Activated CD4-positive, alpha-beta T cell treated with anti-CD3 and anti-CD28 coated beads for 36 hours (primary cell): Measurements from ENCODE around the gene CFAP210. TPM values are rescaled to one million over a fixed set of nuclear protein-coding genes. Genes with fewer than 3 reads are reported as not detected.

Experiments
- ATAC-seq: fragments of 200-7000 bp; cut with Tn5 transposase; one replicate; pipeline ENCODE4 v1.10.0; 2021; ENCODE audit warnings: mild to moderate bottlenecking, moderate library complexity
- CTCF ChIA-PET: fragments of 350-600 bp; sonication (Branson Sonifier 250); formaldehyde crosslinking; loops from one replicate; lab custom pipeline; 2021; ENCODE audit warnings: antibody characterized with exemption; lab: Charles Lee
- POLR2A ChIA-PET: fragments of 350-600 bp; sonication (Branson Sonifier 250); formaldehyde crosslinking; loops from one replicate; lab custom pipeline; 2021; ENCODE audit warnings: antibody characterized with exemption, inconsistent platforms; lab: Charles Lee
- DNase-seq: peaks from one replicate; pipeline ENCODE4 v3.0.0-alpha.2; 2020
- H3K27ac Mint-ChIP-seq: one replicate; pipeline ENCODE4 v1.8.0; 2021; ENCODE audit warnings: mixed read lengths
- H3K27me3 Mint-ChIP-seq: one replicate; pipeline ENCODE4 v1.8.0; 2021; ENCODE audit warnings: mixed read lengths
- H3K36me3 Mint-ChIP-seq: one replicate; pipeline ENCODE4 v1.8.0; 2021; ENCODE audit warnings: low read depth, mixed read lengths
- H3K4me1 Mint-ChIP-seq: one replicate; pipeline ENCODE4 v1.8.0; 2021; ENCODE audit warnings: mixed read lengths
- H3K4me3 Mint-ChIP-seq: one replicate; pipeline ENCODE4 v1.8.0; 2021; ENCODE audit warnings: mild to moderate bottlenecking, moderate library complexity, mixed read lengths
- H3K9me3 Mint-ChIP-seq: one replicate; pipeline ENCODE4 v1.8.0; 2021; ENCODE audit warnings: low read depth, mixed read lengths
- intact Hi-C, 2 experiments: fragments of 100-400 bp; cut with DNase I in 1 of 2; cut with micrococcal nuclease in 1 of 2; formaldehyde crosslinking; loops; one replicate each; pipeline versions ENCODE4 v1.14.2 to v1.15.1; 2022 to 2024; cut with DNase I, micrococcal nuclease
- total RNA-seq, 2 experiments: library from RNA; stranded (reverse); gene quantifications; one replicate each; pipeline ENCODE4 v1.2.3, GENCODE V29; 2021

The CFAP210 gene
- total RNA-seq, 2 experiments from 2014 or later = 0.23 TPM; not detected in 1

DNA sequence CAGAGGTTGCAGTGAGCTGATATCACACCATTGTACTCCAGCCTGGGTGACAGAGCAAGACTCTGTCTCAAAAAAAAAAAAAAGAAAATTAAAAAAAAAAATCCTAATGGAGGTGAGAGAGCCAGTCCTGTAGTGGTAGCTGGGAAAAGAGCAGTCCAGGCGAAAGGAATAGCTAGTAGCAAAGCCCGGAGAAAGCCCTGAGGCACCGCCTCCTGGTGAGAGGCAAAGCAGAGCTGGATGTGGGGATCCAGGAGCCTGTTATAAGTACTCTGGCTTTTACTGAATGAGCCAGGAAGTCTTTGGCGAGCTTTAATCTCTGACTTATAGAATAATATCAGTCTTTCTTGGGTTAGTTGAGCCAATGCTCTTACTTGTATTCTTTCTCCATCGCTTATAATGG is 32.9 kb upstream of the CFAP210 start:
- no peak for ATAC-seq
- Mint-ChIP-seq H3K4me3 (no peak overlapping the region), H3K36me3 (no peaks in the 10 kb centered on the region), H3K4me1 (no peaks in the 10 kb centered on the region), H3K9me3 (no peaks in the 10 kb centered on the region), H3K27ac (no peak overlapping the region), H3K27me3 (peaks cover 4% of the 10 kb centered on the region)
- intact Hi-C loops = no loop called here
- CTCF ChIA-PET = interaction anchor here (0.8 kb wide), 1 partner anchor 76 kb away, joined by 4 read pairs; no protein-coding TSS in a partner anchor
- DNase-seq = no peak
- POLR2A ChIA-PET = no interaction called here

GRCh38 chr2:169721016-169721415 is 26.8 kb upstream of the CFAP210 start:
- ChIA-PET CTCF (no interaction called here), POLR2A (no interaction called here)
- Mint-ChIP-seq H3K27ac (no peak overlapping the region), H3K36me3 (no peaks in the 10 kb centered on the region), H3K27me3 (no peaks in the 10 kb centered on the region), H3K9me3 (no peaks in the 10 kb centered on the region), H3K4me1 (no peaks in the 10 kb centered on the region), H3K4me3 (no peak overlapping the region)
- no peak for ATAC-seq
- no peak for DNase-seq
- intact Hi-C loops = no loop called here

DNA sequence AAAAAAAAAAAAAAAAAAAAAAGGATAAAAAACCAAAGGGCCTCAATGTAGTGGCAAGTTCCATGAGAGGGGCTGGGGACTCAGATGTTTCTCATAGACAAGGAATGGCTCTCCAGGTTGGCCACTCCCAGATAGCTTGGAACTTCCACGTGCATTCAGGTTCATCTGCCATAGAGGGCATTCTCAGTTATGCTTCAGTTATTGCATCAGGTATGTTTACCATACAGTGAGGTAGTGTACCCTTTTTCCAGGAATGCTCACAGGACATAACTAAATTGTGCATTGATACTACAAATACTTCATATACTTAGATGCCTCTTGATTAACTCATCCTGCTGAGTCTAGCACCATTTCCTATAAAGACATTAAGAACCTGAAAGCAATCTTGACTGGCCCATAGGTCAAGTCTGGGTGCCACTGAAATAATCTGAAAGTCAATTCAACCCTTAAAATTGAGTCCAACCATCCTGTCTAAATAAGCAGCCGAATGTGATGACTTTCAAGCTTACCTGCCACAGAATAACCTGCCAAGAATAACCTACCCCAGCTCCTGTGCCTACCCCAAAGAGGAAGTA is 24.8 kb upstream of the CFAP210 start:
- Mint-ChIP-seq H3K36me3 (no peaks in the 10 kb centered on the region), H3K4me1 (no peaks in the 10 kb centered on the region), H3K9me3 (no peaks in the 10 kb centered on the region), H3K27ac (no peak overlapping the region), H3K27me3 (no peaks in the 10 kb centered on the region), H3K4me3 (no peak overlapping the region)
- no peak for ATAC-seq
- no peak for DNase-seq
- ChIA-PET CTCF (interaction anchor here (0.5 kb wide), 1 partner anchor 19 kb away, joined by 3 read pairs; no protein-coding TSS in a partner anchor), POLR2A (no interaction called here)
- intact Hi-C loops = no loop called here

DNA sequence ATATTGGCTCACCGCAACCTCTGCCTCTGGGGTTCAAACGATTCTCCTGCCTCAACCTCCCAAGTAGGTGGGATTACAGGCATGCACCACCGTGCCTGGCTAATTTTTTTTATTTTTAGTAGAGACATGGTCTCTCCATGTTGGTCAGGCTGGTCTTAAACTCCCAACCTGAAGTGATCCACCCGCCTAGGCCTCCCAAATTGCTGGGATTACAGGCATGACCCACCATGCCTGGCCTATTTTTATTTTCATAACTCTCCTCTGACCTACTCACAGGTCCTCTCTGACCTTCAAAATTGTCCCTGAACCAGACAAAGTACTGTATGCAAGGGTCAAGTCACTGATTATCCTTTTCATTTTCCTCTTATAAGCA is 23.5 kb upstream of the CFAP210 start:
- Mint-ChIP-seq H3K9me3 (no peaks in the 10 kb centered on the region), H3K4me3 (no peak overlapping the region)
- no peak for ATAC-seq

DNA sequence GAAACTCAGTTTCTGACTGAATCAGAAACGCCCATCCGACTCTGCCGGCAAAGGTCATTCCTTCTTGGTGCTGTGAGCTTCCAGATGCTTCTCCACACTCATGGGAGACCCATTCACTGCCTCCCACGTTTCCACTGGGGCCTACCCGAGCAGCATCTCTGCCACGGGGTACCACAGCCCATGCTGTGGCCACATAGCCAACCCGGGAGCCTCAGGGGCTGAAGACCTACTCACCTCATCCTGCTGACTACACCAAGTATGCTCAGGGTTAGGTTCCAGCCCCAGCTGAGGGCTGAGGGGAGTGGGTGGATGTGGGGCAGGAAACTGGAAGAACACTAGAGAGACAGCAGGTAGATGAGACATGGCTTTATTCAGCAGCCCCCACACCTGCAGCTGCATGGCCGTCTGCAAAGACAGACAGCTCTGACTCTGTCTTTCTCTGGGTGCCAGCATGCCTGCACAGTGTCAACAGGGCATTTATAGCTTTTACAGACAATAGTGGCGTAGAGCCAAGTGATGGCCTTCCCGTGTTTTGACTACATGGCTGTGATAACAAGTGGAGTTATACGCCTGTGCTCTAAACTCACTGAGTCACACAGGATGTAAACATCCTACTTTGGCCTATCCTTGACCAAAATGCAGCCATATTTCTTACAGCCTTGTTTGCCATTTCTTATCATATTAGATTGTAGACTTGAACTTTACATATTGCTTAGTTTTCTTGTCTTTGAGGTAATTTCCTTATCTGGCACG is 22.9 kb upstream of the CFAP210 start:
- Mint-ChIP-seq H3K4me3 (no peak overlapping the region), H3K9me3 (no peaks in the 10 kb centered on the region), H3K4me1 (no peaks in the 10 kb centered on the region), H3K27ac (no peak overlapping the region), H3K27me3 (no peaks in the 10 kb centered on the region), H3K36me3 (no peaks in the 10 kb centered on the region)
- CTCF ChIA-PET = no interaction called here
- POLR2A ChIA-PET = no interaction called here
- ATAC-seq (no peak), DNase-seq (no peak)
- intact Hi-C loops = no loop called here

More for the DNA sequence above, 23.5 kb upstream of the CFAP210 start:
- Mint-ChIP-seq H3K27ac (no peak overlapping the region), H3K27me3 (no peaks in the 10 kb centered on the region), H3K36me3 (no peaks in the 10 kb centered on the region), H3K4me1 (no peaks in the 10 kb centered on the region)
- intact Hi-C loops = no loop called here
- POLR2A ChIA-PET = no interaction called here
- no peak for DNase-seq
- CTCF ChIA-PET = no interaction called here

DNA sequence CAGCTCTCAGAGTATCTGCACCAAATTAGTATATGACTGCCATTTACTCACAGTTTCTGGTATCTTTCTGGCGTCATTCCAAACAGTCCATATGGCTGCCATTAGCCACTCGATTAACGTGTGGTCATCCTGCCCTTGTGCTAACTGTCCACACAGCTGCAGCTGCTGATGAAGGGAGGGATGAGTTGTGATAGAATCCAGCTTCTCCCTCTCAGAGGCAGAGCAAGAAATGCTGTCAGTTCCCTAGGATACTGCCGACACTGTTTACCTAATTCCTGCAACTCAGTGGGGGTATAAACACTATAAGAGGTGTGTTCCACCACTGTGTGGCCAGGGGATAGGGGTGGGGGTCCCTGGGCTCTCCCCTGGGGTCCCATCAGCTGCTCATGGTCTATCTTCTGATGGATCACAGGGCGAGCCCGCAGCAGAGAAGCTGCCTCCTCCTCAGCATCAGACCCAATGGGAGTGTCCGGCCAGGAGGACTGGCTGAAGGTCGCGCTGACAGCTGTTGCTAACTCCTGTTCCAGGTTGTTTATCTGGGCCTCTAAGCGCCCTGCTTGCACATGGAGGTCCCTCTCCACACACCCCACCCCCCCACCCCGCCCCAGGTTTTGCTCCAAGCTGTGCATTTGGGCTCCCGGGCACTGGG is 22.2 kb upstream of the CFAP210 start:
- ChIA-PET POLR2A (no interaction called here), CTCF (interaction anchor here (0.8 kb wide), 1 partner anchor 18 kb away, joined by 7 read pairs; no protein-coding TSS in a partner anchor)
- intact Hi-C loops = no loop called here
- H3K36me3 Mint-ChIP-seq = no peaks in the 10 kb centered on the region
- H3K9me3 Mint-ChIP-seq = no peaks in the 10 kb centered on the region
- ATAC-seq = no peak
- no peak overlapping the region for H3K4me3 Mint-ChIP-seq
- H3K27me3 Mint-ChIP-seq = no peaks in the 10 kb centered on the region
- H3K27ac Mint-ChIP-seq = no peak overlapping the region
- DNase-seq = no peak
- no peaks in the 10 kb centered on the region for H3K4me1 Mint-ChIP-seq

DNA sequence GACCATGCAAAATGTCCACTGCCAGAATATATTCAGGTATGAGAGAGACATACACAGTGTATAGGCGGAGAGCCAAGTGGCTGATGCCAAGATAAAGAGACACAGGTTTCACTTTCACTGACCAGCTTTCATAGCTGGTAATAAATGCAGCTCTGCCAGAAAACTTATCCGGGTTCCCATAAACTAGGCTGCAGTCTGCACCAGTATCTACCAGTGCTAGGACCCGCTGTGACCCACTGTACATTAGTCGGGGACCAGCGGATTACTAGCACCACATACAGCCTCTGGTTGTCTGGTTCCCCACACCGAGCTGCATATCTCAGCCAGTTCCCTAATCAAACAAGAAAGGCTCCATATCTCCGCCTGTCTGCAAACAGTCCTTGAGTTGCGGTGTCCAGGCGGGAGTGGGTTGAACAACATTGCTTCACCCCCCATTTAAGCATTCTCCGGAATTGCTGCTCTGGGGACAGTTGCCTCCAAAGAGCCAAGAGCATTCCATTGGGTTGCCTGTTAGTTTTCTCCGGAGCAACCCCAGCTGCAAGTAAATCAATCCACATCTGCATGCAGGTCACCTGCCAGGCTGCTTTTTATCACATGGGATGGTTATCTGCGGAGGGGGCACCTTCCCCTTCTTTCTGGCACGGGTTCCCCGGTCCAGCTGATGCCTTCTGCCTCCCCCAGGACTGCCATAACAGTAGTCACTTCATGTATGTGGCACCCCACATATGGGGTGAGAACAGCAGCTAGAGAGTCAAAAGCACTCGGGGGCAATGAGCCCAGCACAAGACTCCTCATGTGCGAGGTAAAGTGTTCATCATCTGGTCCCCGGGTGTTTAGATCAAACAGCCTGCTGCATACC is 21.4 kb upstream of the CFAP210 start:
- H3K27ac Mint-ChIP-seq = no peak overlapping the region
- POLR2A ChIA-PET = no interaction called here

GRCh38 chr2:169714699-169715098 is 20.5 kb upstream of the CFAP210 start:
- H3K36me3 Mint-ChIP-seq = no peaks in the 10 kb centered on the region
- intact Hi-C loops = no loop called here
- H3K27me3 Mint-ChIP-seq = no peaks in the 10 kb centered on the region
- POLR2A ChIA-PET = no interaction called here
- H3K9me3 Mint-ChIP-seq = no peaks in the 10 kb centered on the region
- ATAC-seq (no peak), DNase-seq (no peak)
- H3K27ac Mint-ChIP-seq = no peak overlapping the region
- no peaks in the 10 kb centered on the region for H3K4me1 Mint-ChIP-seq
- no peak overlapping the region for H3K4me3 Mint-ChIP-seq
- CTCF ChIA-PET = no interaction called here

More for the DNA sequence above, 21.4 kb upstream of the CFAP210 start:
- intact Hi-C loops = no loop called here
- H3K4me3 Mint-ChIP-seq = no peak overlapping the region
- no peaks in the 10 kb centered on the region for H3K27me3 Mint-ChIP-seq
- no peaks in the 10 kb centered on the region for H3K4me1 Mint-ChIP-seq
- no peaks in the 10 kb centered on the region for H3K9me3 Mint-ChIP-seq
- DNase-seq (no peak), ATAC-seq (no peak)
- H3K36me3 Mint-ChIP-seq = no peaks in the 10 kb centered on the region
- CTCF ChIA-PET = interaction anchor here (0.8 kb wide), 1 partner anchor 17 kb away, joined by 7 read pairs; no protein-coding TSS in a partner anchor

GRCh38 chr2:169713331-169713730 is 19.1 kb upstream of the CFAP210 start:
- H3K9me3 Mint-ChIP-seq = no peaks in the 10 kb centered on the region
- H3K27me3 Mint-ChIP-seq = no peaks in the 10 kb centered on the region
- ATAC-seq (no peak), DNase-seq (no peak)
- CTCF ChIA-PET = no interaction called here
- POLR2A ChIA-PET = no interaction called here
- no peaks in the 10 kb centered on the region for H3K36me3 Mint-ChIP-seq
- intact Hi-C loops = no loop called here
- no peak overlapping the region for H3K27ac Mint-ChIP-seq
- no peaks in the 10 kb centered on the region for H3K4me1 Mint-ChIP-seq
- no peak overlapping the region for H3K4me3 Mint-ChIP-seq

- no peak for DNase-seq
- POLR2A ChIA-PET = no interaction called here
- H3K4me1 Mint-ChIP-seq = no peaks in the 10 kb centered on the region
- H3K4me3 Mint-ChIP-seq = no peak overlapping the region
- intact Hi-C loops = no loop called here
- H3K27ac Mint-ChIP-seq = no peak overlapping the region
- no peak for ATAC-seq
- CTCF ChIA-PET = interaction anchor here (1.1 kb wide), 1 partner anchor 9 kb away, joined by 3 read pairs; no protein-coding TSS in a partner anchor
- H3K9me3 Mint-ChIP-seq = no peaks in the 10 kb centered on the region
- no peaks in the 10 kb centered on the region for H3K27me3 Mint-ChIP-seq
- H3K36me3 Mint-ChIP-seq = no peaks in the 10 kb centered on the region
These were observed 18.6 kb upstream of the CFAP210 start for GRCh38 chr2:169712791-169713227.
